ENCODE data around the gene ZBTB24.

ZBTB24 gene

DNA sequence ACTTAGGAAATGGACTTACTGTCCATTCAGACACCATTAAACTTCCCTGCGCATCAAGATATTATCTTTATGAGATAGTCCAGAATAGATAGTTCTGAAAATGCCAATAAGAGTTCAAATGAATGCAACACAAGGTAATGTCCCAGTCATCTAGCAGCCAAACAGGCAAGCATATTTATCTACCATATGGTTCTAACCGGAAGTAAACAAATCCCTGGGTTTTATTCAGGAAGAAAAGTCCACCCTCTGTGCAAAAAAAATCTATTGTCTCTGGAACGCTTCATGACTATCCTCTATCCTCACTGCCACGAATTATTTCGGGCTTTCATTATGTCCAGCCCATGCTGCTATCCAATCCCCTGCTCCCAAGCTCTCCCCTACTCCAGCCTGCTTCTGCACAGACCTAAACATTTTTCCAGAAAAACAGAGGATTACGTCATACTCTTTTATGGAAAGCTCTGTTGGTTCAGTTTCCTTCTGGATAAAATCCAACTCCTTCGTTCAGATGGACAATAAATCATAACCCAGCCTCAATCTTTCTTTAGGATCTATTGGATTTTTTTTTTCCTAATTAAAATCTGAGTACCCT, 54.0 kb downstream of the ZBTB24 start:
- H3K4me3 ChIP-seq, result no peak overlapping the region

DNA sequence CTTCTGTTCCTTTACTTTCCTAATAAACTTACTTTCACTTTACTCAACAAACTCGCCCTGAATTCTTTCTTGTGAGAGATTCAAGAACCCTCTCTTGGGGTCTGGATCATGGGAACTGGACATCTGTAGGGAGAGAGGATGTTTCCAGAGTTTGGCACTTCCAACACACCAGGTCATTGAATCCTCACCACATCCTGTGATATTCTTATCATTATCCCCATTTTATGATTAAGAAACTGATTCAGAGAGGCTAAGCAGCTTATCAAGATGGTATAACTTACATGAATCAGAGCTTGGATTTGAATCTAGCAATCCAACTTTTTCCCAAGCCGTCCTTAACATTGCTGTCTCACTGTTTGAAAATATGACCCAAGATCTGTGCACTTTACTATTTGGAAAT, 58.1 kb downstream of the ZBTB24 start:
- in situ Hi-C loops (cut with MboI; ENCODE audit: low sequenced_read_pairs), result no loop called here

More for the DNA sequence above, 54.0 kb downstream of the ZBTB24 start:
- H3K9me3 ChIP-seq, result no peaks in the 10 kb centered on the region
- H3K36me3 ChIP-seq (replicated peaks), result no peaks in the 10 kb centered on the region
- DNase-seq (ENCODE audit: low spot score in 2 of 2), result no peak
- peaks cover 2% of the 10 kb centered on the region; the same call in 1 of the 2 replicates for H3K4me1 ChIP-seq
- in situ Hi-C loops (cut with MboI; ENCODE audit: low sequenced_read_pairs), result no loop called here
- H3K27me3 ChIP-seq (ENCODE audit: low read depth), result no peaks in the 10 kb centered on the region

DNA sequence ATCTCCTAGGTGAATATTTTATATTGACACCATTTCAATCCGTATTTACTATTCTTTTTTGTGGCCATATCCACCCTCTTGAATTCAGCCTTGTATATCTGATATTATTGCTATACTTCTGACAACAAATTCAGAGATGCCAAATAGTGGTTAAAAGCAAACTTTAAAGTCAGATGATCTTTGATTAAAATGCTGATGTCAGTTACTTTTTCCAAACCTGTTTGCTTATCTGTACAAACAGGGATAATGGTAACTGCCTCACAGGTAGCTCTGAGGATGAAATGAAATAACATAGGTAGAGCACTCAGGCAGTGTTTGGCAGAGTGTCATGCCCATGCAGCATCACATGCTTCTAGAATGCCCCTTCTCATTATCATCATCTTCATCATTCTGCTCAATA, 61.8 kb downstream of the ZBTB24 start:
- H3K36me3 ChIP-seq (replicated peaks), result no peaks in the 10 kb centered on the region
- no peak overlapping the region for H3K4me3 ChIP-seq
- H3K9me3 ChIP-seq, result no peaks in the 10 kb centered on the region
- in situ Hi-C loops (cut with MboI; ENCODE audit: low sequenced_read_pairs), result no loop called here
- 0 out of 2 replicates have a peak, but pooled peaks cover 3% of the 10 kb centered on the region for H3K27me3 ChIP-seq (ENCODE audit: low read depth)
- no peak for DNase-seq (ENCODE audit: low spot score in 2 of 2)
- no peaks in the 10 kb centered on the region for H3K4me1 ChIP-seq

More for the DNA sequence above, 58.1 kb downstream of the ZBTB24 start:
- no peak for DNase-seq (ENCODE audit: low spot score in 2 of 2)
- Histone ChIP-seq H3K9me3 (no peaks in the 10 kb centered on the region), H3K36me3 (replicated peaks) (no peaks in the 10 kb centered on the region), H3K4me3 (no peak overlapping the region), H3K4me1 (no peaks in the 10 kb centered on the region), H3K27me3 (ENCODE audit: low read depth) (0 out of 2 replicates have a peak, but pooled peaks cover 3% of the 10 kb centered on the region)

DNA sequence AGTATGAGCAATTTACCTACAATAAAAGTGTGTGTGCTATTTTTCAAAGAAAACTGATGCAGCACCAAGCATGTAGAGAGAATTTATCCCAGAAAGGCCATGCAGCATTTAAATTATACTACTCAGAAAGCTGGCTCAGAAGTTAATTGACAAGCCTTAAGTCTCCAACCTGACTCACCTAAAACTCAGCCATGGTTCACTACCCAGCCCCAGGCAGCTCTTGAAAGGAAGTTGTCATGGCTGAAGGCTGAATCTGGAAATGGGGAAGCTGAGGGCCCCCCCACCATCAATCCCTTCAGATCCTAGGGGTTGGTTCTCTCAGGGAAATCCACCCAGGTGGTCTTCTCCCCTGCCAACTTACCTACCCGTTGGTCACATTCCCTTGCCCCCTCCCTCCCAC, 62.3 kb downstream of the ZBTB24 start:
- Histone ChIP-seq H3K27me3 (ENCODE audit: low read depth) (0 out of 2 replicates have a peak, but pooled peaks cover 3% of the 10 kb centered on the region), H3K9me3 (no peaks in the 10 kb centered on the region), H3K4me3 (no peak overlapping the region), H3K36me3 (replicated peaks) (no peaks in the 10 kb centered on the region), H3K4me1 (no peaks in the 10 kb centered on the region)
- in situ Hi-C loops (cut with MboI; ENCODE audit: low sequenced_read_pairs), result no loop called here
- DNase-seq (ENCODE audit: low spot score in 2 of 2), result no peak

DNA sequence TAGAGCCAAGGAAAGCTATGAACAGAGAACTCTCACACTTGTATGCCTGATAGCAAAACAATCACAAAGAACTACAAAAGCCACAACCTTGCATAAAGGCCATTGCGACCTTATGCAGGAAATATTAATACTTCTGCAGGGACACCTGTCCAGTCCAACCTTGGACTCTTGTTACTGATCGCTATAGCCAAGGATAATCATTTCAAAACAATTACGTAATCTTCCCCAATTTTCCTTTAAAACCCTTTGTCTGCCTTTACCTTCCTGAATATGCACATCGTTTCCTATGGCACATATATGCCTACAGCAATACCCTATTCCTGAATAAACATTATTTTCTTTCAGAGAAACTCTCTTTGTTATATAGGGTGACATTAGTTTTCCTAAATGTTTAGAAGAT, 65.4 kb downstream of the ZBTB24 start:
- no peak for DNase-seq (ENCODE audit: low spot score in 2 of 2)
- Histone ChIP-seq H3K36me3 (replicated peaks) (no peaks in the 10 kb centered on the region), H3K4me1 (no peaks in the 10 kb centered on the region), H3K9me3 (no peaks in the 10 kb centered on the region), H3K4me3 (no peak overlapping the region), H3K27me3 (ENCODE audit: low read depth) (0 out of 2 replicates have a peak, but pooled peaks cover 3% of the 10 kb centered on the region)
- in situ Hi-C loops (cut with MboI; ENCODE audit: low sequenced_read_pairs), result no loop called here
